Endothelial cell of hepatic sinusoid (primary cell): ENCODE measurements around the gene YPEL3.

Experiments used
- in situ Hi-C: cut with HindIII; loops from 2 replicates; pipeline ENCODE4 v1.10.0; 2017; ENCODE audit warnings: low sequenced_read_pairs

The YPEL3 gene

DNA sequence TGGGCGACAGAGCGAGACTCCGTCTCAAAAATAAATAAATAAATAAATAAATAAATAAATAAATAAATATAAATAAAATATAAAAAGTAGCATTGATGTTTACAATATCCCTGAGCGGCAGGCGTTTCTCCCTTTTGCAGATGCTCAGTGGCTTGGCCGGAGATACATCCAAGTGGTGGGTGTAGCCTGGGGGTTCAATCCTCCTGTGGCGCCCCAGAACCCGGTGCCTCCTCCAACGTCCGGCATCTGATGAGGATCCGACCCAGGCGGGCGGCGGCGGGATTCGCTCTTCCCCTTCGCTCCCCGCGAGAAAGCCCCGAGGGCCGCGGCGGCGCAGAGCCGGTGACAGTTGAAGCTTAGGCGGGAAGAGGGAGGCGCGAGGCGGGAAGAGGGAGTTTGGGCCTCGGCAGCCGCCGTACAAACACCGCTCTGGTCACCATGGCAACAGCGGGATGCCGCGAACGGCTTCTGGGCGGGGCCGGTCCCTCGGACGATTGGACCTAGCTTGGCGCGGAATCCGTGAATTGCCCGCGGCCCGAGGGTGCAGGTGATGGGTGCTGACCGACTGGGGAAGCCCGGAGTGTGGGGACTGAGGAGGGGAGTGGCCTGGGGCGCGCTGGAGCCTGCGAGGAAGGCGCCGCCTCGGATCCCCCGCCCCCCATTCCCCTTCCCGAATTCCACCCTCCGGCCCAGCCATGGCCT lies 43.2 kb downstream of the YPEL3 start:
- in situ Hi-C loops = loop anchor here (5.0 kb wide), 1 partner anchor 61 kb away; no protein-coding TSS in a partner anchor

DNA sequence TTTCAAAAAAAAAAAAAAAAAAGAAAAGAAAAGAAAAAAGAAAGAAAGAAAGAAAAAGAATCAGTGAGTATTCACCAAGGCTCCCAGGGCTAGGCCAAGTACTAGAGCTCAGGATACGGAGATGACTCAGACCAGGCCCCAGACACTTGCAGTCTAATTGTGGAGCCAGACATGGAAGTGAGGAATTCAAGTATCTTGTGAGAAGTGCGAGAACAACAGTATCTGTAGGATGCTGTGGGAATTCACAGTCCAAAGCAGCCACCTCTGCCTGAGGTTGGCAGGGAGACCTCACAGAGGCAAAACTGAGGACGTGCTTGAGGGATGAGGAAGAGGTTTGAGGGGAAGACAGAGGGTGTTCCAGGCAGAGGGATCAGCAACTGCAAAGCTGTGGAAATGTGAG lies 44.5 kb downstream of the YPEL3 start:
- in situ Hi-C loops = loop anchor here (5.0 kb wide), 1 partner anchor 59 kb away; no protein-coding TSS in a partner anchor

GRCh38 chr16:30049871-30050270 lies 46.1 kb downstream of the YPEL3 start:
- in situ Hi-C loops = loop anchor here (5.0 kb wide), 1 partner anchor 58 kb away; no protein-coding TSS in a partner anchor

DNA sequence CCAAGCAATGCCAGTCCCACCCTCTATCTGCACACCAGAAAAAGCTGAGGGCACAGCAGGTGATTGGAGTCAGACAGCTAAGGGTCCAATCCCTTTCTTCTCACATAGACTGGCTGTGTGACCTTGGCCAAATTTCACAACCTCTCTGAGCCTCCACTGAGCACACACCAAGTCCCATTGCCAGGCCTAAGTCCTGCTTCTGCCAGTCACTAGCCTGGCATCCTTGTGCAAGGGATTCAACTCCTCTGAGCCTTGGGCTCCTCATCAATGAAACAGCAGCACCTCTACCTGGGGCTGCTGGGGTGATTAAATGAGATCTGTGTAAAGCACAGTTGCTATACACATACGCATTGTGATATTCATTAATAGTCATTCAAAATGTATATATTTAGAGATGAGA lies 49.4 kb downstream of the YPEL3 start:
- in situ Hi-C loops = no loop called here

GRCh38 chr16:30046178-30046577 lies 49.8 kb downstream of the YPEL3 start:
- in situ Hi-C loops = no loop called here
